Breast epithelium (tissue), 4 donors: ENCODE measurements around the gene STX2. TPM values are rescaled to one million over a fixed set of nuclear protein-coding genes. Genes with fewer than 3 reads are reported as not detected.
"Not testable (repeated sequence)": the region's sequence is repeated elsewhere in the genome, so short reads cannot be mapped to it uniquely, and the experiment has no call there.

Experiments
- DNase-seq, 2 donors: peaks; one replicate each; pipeline ENCODE4 v3.0.0-alpha.2; 2019; ENCODE audit warnings: low spot score in 2 of 2
- H3K27ac ChIP-seq, 2 donors: fragments of 200-600 bp; sonication (generic) in 1 of 2; one replicate each; pipeline ENCODE4 v1.5.1; 2016 to 2019; ENCODE audit warnings: mild to moderate bottlenecking in 1 of 2
- H3K27me3 ChIP-seq, 2 donors: fragments of 200-600 bp; sonication (generic) in 1 of 2; one replicate each; pipeline versions ENCODE4 v1.5.1 to v1.6.0; 2017 to 2019; ENCODE audit warnings: control low read depth in 1 of 2, mild to moderate bottlenecking in 1 of 2
- H3K36me3 ChIP-seq: fragments of 200-600 bp; one replicate; pipeline ENCODE4 v1.5.1; 2019
- H3K4me1 ChIP-seq, 2 donors: fragments of 200-600 bp; sonication (generic); one replicate each; pipeline ENCODE4 v1.5.1; 2016 to 2019; ENCODE audit warnings: control low read depth in 1 of 2
- H3K4me3 ChIP-seq, 3 donors: fragments of 200-600 bp; sonication (generic); 1 replicate in 2 of 3; 2 replicates in 1 of 3; pipeline ENCODE4 v1.5.1; 2016 to 2019; ENCODE audit warnings: mild to moderate bottlenecking in 3 of 3, moderate library complexity in 2 of 3
- H3K9me3 ChIP-seq, 2 donors: fragments of 200-600 bp; sonication (generic) in 1 of 2; one replicate each; pipeline ENCODE4 v1.5.1; 2016 to 2019; ENCODE audit warnings: control low read depth in 1 of 2
- CTCF ChIP-seq, 3 donors: fragments of 450-650 bp; IDR thresholded peaks; one replicate each; pipeline ENCODE4 v1.5.1; 2016 to 2017; ENCODE audit warnings: antibody characterized with exemption in 3 of 3, mild to moderate bottlenecking in 3 of 3, moderate library complexity in 3 of 3
- POLR2A ChIP-seq: fragments of 450-650 bp; IDR thresholded peaks from one replicate; pipeline ENCODE4 v1.6.1; 2016; ENCODE audit warnings: antibody characterized with exemption, mild to moderate bottlenecking, moderate library complexity
- POLR2AphosphoS5 ChIP-seq, 3 donors: sonication (generic); formaldehyde crosslinking; IDR thresholded peaks; one replicate each; pipeline ENCODE4 v1.6.1; 2017; ENCODE audit warnings: antibody characterized with exemption in 3 of 3
- intact Hi-C: fragments of 100-400 bp; cut with DNase I; formaldehyde crosslinking; loops from one replicate; pipeline ENCODE4 v1.15.1; 2023; ENCODE audit warnings: low total_unique reads
- total RNA-seq, 3 donors: library from RNA; depleted of rRNA; stranded (reverse); fragments of >200 nt; gene quantifications; one replicate each; pipeline ENCODE4 v1.1.0, GENCODE V29; 2016

Gene STX2
- total RNA-seq, 3 donors from 2014 or later: 11.6 to 23.2 (median 15.4) TPM

- H3K4me3 ChIP-seq: no peak overlapping the region
- no peaks in the 10 kb centered on the region for H3K36me3 ChIP-seq
- H3K27ac ChIP-seq: no peak overlapping the region
- intact Hi-C loops: no loop called here
- H3K27me3 ChIP-seq: peaks cover 0 to 36% of the 10 kb centered on the region in 2 donors
- no peaks in the 10 kb centered on the region for H3K4me1 ChIP-seq
- no peak for TF ChIP-seq CTCF (IDR thresholded peaks at IDR 0.05)
- no peaks in the 10 kb centered on the region for H3K9me3 ChIP-seq
- no peak for DNase-seq
These were observed 75.0 kb downstream of the STX2 start for GRCh38 chr12:130764073-130764472.

GRCh38 chr12:130762319-130762675 is 76.8 kb downstream of the STX2 start:
- DNase-seq: no peak
- no peaks in the 10 kb centered on the region for H3K36me3 ChIP-seq
- intact Hi-C loops: no loop called here
- peaks cover 0 to 30% of the 10 kb centered on the region in 2 donors for H3K27me3 ChIP-seq
- no peak overlapping the region for H3K4me3 ChIP-seq
- no peak for TF ChIP-seq POLR2A
- TF ChIP-seq CTCF (IDR thresholded peaks at IDR 0.05): no peak
- no peak for TF ChIP-seq POLR2AphosphoS5 (IDR thresholded peaks at IDR 0.05)
- H3K4me1 ChIP-seq: no peaks in the 10 kb centered on the region
- no peaks in the 10 kb centered on the region for H3K9me3 ChIP-seq
- H3K27ac ChIP-seq: no peak overlapping the region

- no peak for TF ChIP-seq POLR2AphosphoS5 (IDR thresholded peaks at IDR 0.05)
- TF ChIP-seq CTCF (IDR thresholded peaks at IDR 0.05): no peak
- TF ChIP-seq POLR2A: no peak
- Histone ChIP-seq H3K27ac (no peak overlapping the region), H3K4me3 (no peak overlapping the region), H3K36me3 (no peaks in the 10 kb centered on the region), H3K27me3 (peaks cover 0 to 30% of the 10 kb centered on the region in 2 donors), H3K9me3 (no peaks in the 10 kb centered on the region), H3K4me1 (no peaks in the 10 kb centered on the region)
- intact Hi-C loops: no loop called here
- no peak for DNase-seq
These were observed 77.3 kb downstream of the STX2 start for GRCh38 chr12:130761537-130762318.

GRCh38 chr12:130754234-130754901 is 84.7 kb downstream of the STX2 start:
- Histone ChIP-seq H3K4me3 (no peak overlapping the region), H3K9me3 (peaks cover 0 to 5% of the 10 kb centered on the region in 2 donors), H3K27ac (no peak overlapping the region), H3K27me3 (no peaks in the 10 kb centered on the region), H3K4me1 (no peaks in the 10 kb centered on the region), H3K36me3 (no peaks in the 10 kb centered on the region)
- intact Hi-C loops: no loop called here
- no peak for DNase-seq
- TF ChIP-seq POLR2AphosphoS5 (IDR thresholded peaks at IDR 0.05) (no peak), CTCF (IDR thresholded peaks at IDR 0.05) (no peak), POLR2A (no peak)

GRCh38 chr12:130752692-130753230 is 86.3 kb downstream of the STX2 start:
- Histone ChIP-seq H3K9me3 (peaks cover 0 to 5% of the 10 kb centered on the region in 2 donors), H3K4me3 (no peak overlapping the region), H3K27me3 (no peaks in the 10 kb centered on the region), H3K27ac (no peak overlapping the region), H3K36me3 (no peaks in the 10 kb centered on the region), H3K4me1 (no peaks in the 10 kb centered on the region)
- TF ChIP-seq CTCF (IDR thresholded peaks at IDR 0.05) (no peak), POLR2A (no peak), POLR2AphosphoS5 (IDR thresholded peaks at IDR 0.05) (no peak)
- intact Hi-C loops: no loop called here
- DNase-seq: no peak

- H3K27me3 ChIP-seq, H3K9me3 ChIP-seq, DNase-seq, H3K27ac ChIP-seq, H3K4me1 ChIP-seq, H3K36me3 ChIP-seq, intact Hi-C loops, H3K4me3 ChIP-seq: not testable (repeated sequence)
These were observed 87.0 kb downstream of the STX2 start for GRCh38 chr12:130752037-130752436.
